ENCODE data around the gene DUSP1.

GRCh38 chr5:172749076-172749475 lies 21.9 kb downstream of the DUSP1 start:
- TF ChIP-seq ZNF695 (CRISPR knock-in tag; IDR thresholded peaks at IDR 0.05) = no peak
- no peak for TF ChIP-seq CTCF (IDR thresholded peaks at IDR 0.05 in 2 of 3, conservative IDR thresholded peaks at IDR 0.05 in 1 of 3; ENCODE audit: insufficient read depth in 2 of 3, low read depth in 1 of 3, low read length in 3 of 3)
- TF ChIP-seq JUND (IDR thresholded peaks at IDR 0.05; ENCODE audit: borderline replicate concordance, low read depth, low read length) = no peak
- no peak for TF ChIP-seq JUND (tag; IDR thresholded peaks at IDR 0.05; ENCODE audit: borderline replicate concordance, low read depth, low read length)
- no peak for TF ChIP-seq MAZ (CRISPR knock-in tag; conservative IDR thresholded peaks at IDR 0.05 in 1 of 2, IDR thresholded peaks at IDR 0.05 in 1 of 2)
- TF ChIP-seq MTA3 (IDR thresholded peaks at IDR 0.05; ENCODE audit: borderline replicate concordance) = no peak
- TF ChIP-seq UBTF (IDR thresholded peaks at IDR 0.05; ENCODE audit: borderline replicate concordance in 1 of 2, low read depth in 2 of 2, low read length in 2 of 2) = no peak
- no peak for TF ChIP-seq MXD1 (CRISPR knock-in tag; IDR thresholded peaks at IDR 0.05; ENCODE audit: borderline replicate concordance, poor library complexity, severe bottlenecking)
- TF ChIP-seq ZNF3 (CRISPR knock-in tag; IDR thresholded peaks at IDR 0.05) = no peak
- no peak for TF ChIP-seq ZNF384 (IDR thresholded peaks at IDR 0.05; ENCODE audit: low read depth, low read length)
- TF ChIP-seq MAX (CRISPR knock-in tag; IDR thresholded peaks at IDR 0.05) = no peak
- TF ChIP-seq ELK3 (CRISPR knock-in tag; IDR thresholded peaks at IDR 0.05) = no peak
- no peak for TF ChIP-seq ZNF318 (IDR thresholded peaks at IDR 0.05; ENCODE audit: borderline replicate concordance in 1 of 2, low read depth in 1 of 2)
